ENCODE measurements around the gene CRNN. TPM values are rescaled to one million over a fixed set of nuclear protein-coding genes. Genes with fewer than 3 reads are reported as not detected.

The CRNN gene
- 0.21 TPM for total RNA-seq

- no peak for DNase-seq (ENCODE audit: low spot score in 2 of 2)
- Histone ChIP-seq H3K4me1 (no peaks in the 10 kb centered on the region), H3K4me3 (no peak within 1 kb of the TSS), H3K27ac (no peak within 1 kb of the TSS), H3K36me3 (no peaks in the 10 kb centered on the region), H3K27me3 (no peaks in the 10 kb centered on the region), H3K9me3 (no peaks in the 10 kb centered on the region)
- no peak for TF ChIP-seq CTCF (IDR thresholded peaks at IDR 0.05)
- intact Hi-C loops (cut with DNase I): no loop called here
These were observed at the start of gene CRNN for GRCh38 chr1:152413909-152414308. Gene CRNN, minus strand, starts transcription at chr1:152414263. Its CDS starts 2,030 bp downstream, at chr1:152412233.

- H3K27ac ChIP-seq: no peak overlapping the region
These were observed 48.6 kb upstream of the CRNN start for GRCh38 chr1:152462636-152463035.

DNA sequence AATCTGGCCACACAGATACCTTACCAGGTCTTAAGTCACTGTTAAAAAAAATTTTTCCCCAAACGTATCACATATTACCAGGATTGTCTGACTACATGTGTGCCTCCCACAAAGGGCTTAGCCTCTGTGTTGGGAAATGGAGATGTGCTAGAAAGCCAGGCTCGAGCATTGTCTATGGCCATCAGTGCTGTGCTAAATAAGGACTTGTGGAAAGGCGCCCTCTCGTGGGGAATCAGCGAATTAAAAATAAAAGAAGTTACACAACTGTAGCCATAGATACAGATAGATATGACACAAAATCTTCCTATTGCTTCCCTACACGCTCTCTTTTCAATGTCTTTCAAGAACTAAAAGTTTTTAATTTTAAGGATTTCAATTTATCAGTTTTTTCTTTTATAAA, 47.5 kb upstream of the CRNN start:
- Histone ChIP-seq H3K27ac (no peak overlapping the region), H3K36me3 (no peaks in the 10 kb centered on the region), H3K4me3 (no peak overlapping the region), H3K4me1 (no peaks in the 10 kb centered on the region), H3K27me3 (no peaks in the 10 kb centered on the region), H3K9me3 (peaks cover 0 to 9% of the 10 kb centered on the region in 2 donors)
- TF ChIP-seq CTCF (IDR thresholded peaks at IDR 0.05): peak in 2 of 3 experiments; percentile 50 to 58
- DNase-seq (ENCODE audit: low spot score in 2 of 2): no peak
- intact Hi-C loops (cut with DNase I): no loop called here

More at GRCh38 chr1:152462636-152463035, 48.6 kb upstream of the CRNN start:
- no peak for DNase-seq (ENCODE audit: low spot score in 2 of 2)
- no peaks in the 10 kb centered on the region for H3K27me3 ChIP-seq
- H3K4me3 ChIP-seq: no peak overlapping the region
- H3K4me1 ChIP-seq: no peaks in the 10 kb centered on the region
- TF ChIP-seq CTCF (IDR thresholded peaks at IDR 0.05): no peak
- H3K36me3 ChIP-seq: no peaks in the 10 kb centered on the region
- peaks cover 0 to 9% of the 10 kb centered on the region in 2 donors for H3K9me3 ChIP-seq
- intact Hi-C loops (cut with DNase I): no loop called here

- TF ChIP-seq CTCF (IDR thresholded peaks at IDR 0.05): no peak
- DNase-seq (ENCODE audit: low spot score in 2 of 2): no peak
- Histone ChIP-seq H3K9me3 (no peaks in the 10 kb centered on the region), H3K27me3 (no peaks in the 10 kb centered on the region), H3K4me1 (no peaks in the 10 kb centered on the region), H3K36me3 (no peaks in the 10 kb centered on the region), H3K27ac (no peak overlapping the region), H3K4me3 (peak overlapping the region in 1 of 2 donors; percentile 16)
- intact Hi-C loops (cut with DNase I): no loop called here
These were observed 46.5 kb upstream of the CRNN start for GRCh38 chr1:152460529-152460899.

- H3K4me3 ChIP-seq: peak overlapping the region in 1 of 2 donors; percentile 16
- intact Hi-C loops (cut with DNase I): loop anchor here (2.0 to 5.0 kb wide), 2 partner anchors 271 to 318 kb away; no protein-coding TSS in a partner anchor
- no peaks in the 10 kb centered on the region for H3K36me3 ChIP-seq
- H3K9me3 ChIP-seq: no peaks in the 10 kb centered on the region
- TF ChIP-seq CTCF (IDR thresholded peaks at IDR 0.05): peak; percentile 30 to 78 (median 74)
- no peaks in the 10 kb centered on the region for H3K4me1 ChIP-seq
- H3K27me3 ChIP-seq: no peaks in the 10 kb centered on the region
- peak in 1 of 2 donors; percentile 76 for DNase-seq (ENCODE audit: low spot score in 2 of 2)
- peak overlapping the region; percentile 4 to 6 for H3K27ac ChIP-seq
These were observed 45.8 kb upstream of the CRNN start for GRCh38 chr1:152459596-152460528.
